Activated naive CD8-positive, alpha-beta T cell treated with anti-CD3 and anti-CD28 coated beads, Interleukin-2, amount 50 U/mL, for 16 hours (primary cell): ENCODE results near the gene ENDOU.

Experiments used
- DNase-seq: peaks from one replicate; pipeline ENCODE4 v3.0.0-alpha.2; 2020; ENCODE audit warnings: low read depth, low spot score

Gene ENDOU

GRCh38 chr12:47757364-47757839, 32.1 kb upstream of the ENDOU start:
- DNase-seq = no peak

GRCh38 chr12:47755655-47756562, 30.6 kb upstream of the ENDOU start:
- no peak for DNase-seq

- no peak for DNase-seq
Measured at GRCh38 chr12:47754881-47755280, 29.6 kb upstream of the ENDOU start.

GRCh38 chr12:47754126-47754525, 28.8 kb upstream of the ENDOU start:
- no peak for DNase-seq

GRCh38 chr12:47753021-47754001, 28.0 kb upstream of the ENDOU start:
- no peak for DNase-seq

GRCh38 chr12:47752552-47752951, 27.3 kb upstream of the ENDOU start:
- DNase-seq = no peak

- no peak for DNase-seq
Measured at GRCh38 chr12:47752121-47752520, 26.8 kb upstream of the ENDOU start.

GRCh38 chr12:47751561-47751960, 26.3 kb upstream of the ENDOU start:
- DNase-seq = no peak

- no peak for DNase-seq
Measured at GRCh38 chr12:47750916-47751470, 25.7 kb upstream of the ENDOU start.

GRCh38 chr12:47750229-47750798, 25.0 kb upstream of the ENDOU start:
- no peak for DNase-seq

- no peak for DNase-seq
Measured at GRCh38 chr12:47748899-47749298, 23.6 kb upstream of the ENDOU start.

GRCh38 chr12:47748507-47748828, 23.2 kb upstream of the ENDOU start:
- DNase-seq = no peak

- DNase-seq = no peak
Measured at GRCh38 chr12:47747596-47748506, 22.6 kb upstream of the ENDOU start.

GRCh38 chr12:47747126-47747525, 21.8 kb upstream of the ENDOU start:
- no peak for DNase-seq

GRCh38 chr12:47746523-47746922, 21.2 kb upstream of the ENDOU start:
- no peak for DNase-seq

GRCh38 chr12:47746073-47746472, 20.8 kb upstream of the ENDOU start:
- no peak for DNase-seq

- no peak for DNase-seq
Measured at GRCh38 chr12:47745485-47746041, 20.3 kb upstream of the ENDOU start.

GRCh38 chr12:47744778-47745436, 19.6 kb upstream of the ENDOU start:
- DNase-seq = no peak

GRCh38 chr12:47744005-47744651, 18.8 kb upstream of the ENDOU start:
- peak; percentile 23 for DNase-seq
